BJ (cell line): ENCODE data around the gene GNPDA2. TPM values are rescaled to one million over a fixed set of nuclear protein-coding genes. Genes with fewer than 3 reads are reported as not detected.

Experiments
- CTCF ChIA-PET: fragments of 350-600 bp; formaldehyde crosslinking; extraction: SDS; loops from one replicate; lab custom pipeline; 2021; ENCODE audit warnings: antibody characterized with exemption, inconsistent platforms; lab: Yijun Ruan, JAX
- POLR2A ChIA-PET: fragments of 300-600 bp; sonication (Branson Sonifier 250); formaldehyde crosslinking; extraction: SDS; loops from one replicate; lab custom pipeline; 2021; ENCODE audit warnings: antibody characterized with exemption; lab: Charles Lee
- DNase-seq: peaks from one replicate; pipeline ENCODE4 v3.0.0-alpha.2; 2011; ENCODE audit warnings: low read depth
- H3K27me3 ChIP-seq: 2 replicates; pipeline ENCODE4 v1.6.0; 2011; ENCODE audit warnings: low read length; ENCODE audit not compliant: control insufficient read depth, insufficient read depth
- H3K36me3 ChIP-seq: 2 replicates; pipeline ENCODE4 v1.5.1; 2011; ENCODE audit warnings: low read length; ENCODE audit not compliant: control insufficient read depth, insufficient read depth
- H3K4me3 ChIP-seq: 2 replicates; pipeline ENCODE4 v1.5.1; 2011; ENCODE audit warnings: low read depth, mild to moderate bottlenecking, control low read depth, low read length
- CTCF ChIP-seq: IDR thresholded peaks from 2 replicates; pipeline ENCODE4 v1.5.1; 2011; ENCODE audit warnings: low read depth, mild to moderate bottlenecking, control low read depth, inconsistent platforms, low read length, moderate library complexity; ENCODE audit not compliant: insufficient read depth
- polyA plus RNA-seq: library from polyadenylated mRNA; depleted of rRNA; stranded (reverse); fragments of >200 nt; gene quantifications from 2 replicates; pipeline ENCODE4 v1.2.3, GENCODE V29; 2011; rRNA removed

Gene GNPDA2
- polyA plus RNA-seq, 1 experiment: 9.2 TPM

GRCh38 chr4:44662623-44663005, 63.7 kb downstream of the GNPDA2 start:
- ChIA-PET POLR2A (no interaction called here), CTCF (no interaction called here)
- no peak for TF ChIP-seq CTCF
- H3K36me3 ChIP-seq: no peaks in the 10 kb centered on the region
- DNase-seq: no peak
- no peak overlapping the region for H3K4me3 ChIP-seq
- H3K27me3 ChIP-seq: no peaks in the 10 kb centered on the region

GRCh38 chr4:44661940-44662622, 64.3 kb downstream of the GNPDA2 start:
- Histone ChIP-seq H3K27me3 (no peaks in the 10 kb centered on the region), H3K4me3 (no peak overlapping the region), H3K36me3 (no peaks in the 10 kb centered on the region)
- no peak for TF ChIP-seq CTCF
- ChIA-PET POLR2A (no interaction called here), CTCF (no interaction called here)
- no peak for DNase-seq

DNA sequence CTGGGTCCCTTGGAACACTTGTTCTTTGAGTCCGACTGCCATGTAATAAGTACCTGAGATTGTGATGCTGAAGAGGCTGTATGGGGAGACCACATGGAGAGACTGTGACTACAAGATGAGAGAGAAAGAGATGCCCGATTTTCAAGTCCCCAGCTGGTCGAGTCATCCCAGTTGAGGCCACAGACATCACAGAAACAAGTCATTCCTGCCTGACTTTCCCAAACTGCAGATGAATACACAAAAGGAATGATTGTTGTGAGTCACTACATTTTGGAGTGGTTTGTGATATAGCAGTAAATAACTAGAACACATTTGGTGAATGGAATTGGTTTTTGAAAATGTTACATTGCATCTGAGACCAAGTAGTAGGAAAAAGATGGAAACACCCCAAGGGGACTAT, 66.0 kb downstream of the GNPDA2 start:
- H3K4me3 ChIP-seq: no peak overlapping the region
- no peaks in the 10 kb centered on the region for H3K36me3 ChIP-seq
- ChIA-PET CTCF (no interaction called here), POLR2A (no interaction called here)
- TF ChIP-seq CTCF: no peak
- no peak for DNase-seq
- no peaks in the 10 kb centered on the region for H3K27me3 ChIP-seq

DNA sequence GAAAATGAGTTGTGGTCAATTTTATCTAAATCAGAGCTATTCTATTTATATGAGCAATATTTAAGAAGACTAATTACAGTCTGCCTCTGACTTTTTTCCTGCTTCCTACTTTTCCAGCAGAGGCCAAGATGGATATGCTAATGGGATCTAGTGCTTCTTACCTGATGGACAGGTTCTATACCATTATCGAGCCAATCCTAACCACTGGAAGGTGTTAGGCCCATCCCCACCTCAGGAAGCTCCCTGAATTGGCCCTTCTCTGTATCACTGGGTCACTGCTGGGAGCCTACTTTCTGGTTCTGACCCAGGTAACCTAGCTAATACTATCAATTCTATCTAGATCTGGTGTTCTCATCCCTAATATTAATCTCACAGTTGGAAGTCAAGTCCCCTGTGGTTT, 74.4 kb downstream of the GNPDA2 start:
- H3K4me3 ChIP-seq: no peak overlapping the region
- no peaks in the 10 kb centered on the region for H3K27me3 ChIP-seq
- no peaks in the 10 kb centered on the region for H3K36me3 ChIP-seq
- CTCF ChIA-PET: interaction anchor here (1.1 kb wide), 1 partner anchor 23 kb away, joined by 3 read pairs; no protein-coding TSS in a partner anchor
- DNase-seq: no peak
- POLR2A ChIA-PET: no interaction called here
- no peak for TF ChIP-seq CTCF

Other genes with a start within 250 kb of the GNPDA2 start
- not detected in 2 replicates for gene YIPF7, start 74.9 kb downstream of the GNPDA2 start, polyA plus RNA-seq
- gene GUF1, start 48.1 kb downstream of the GNPDA2 start, polyA plus RNA-seq: 6.5 and 13.1 TPM in 2 replicates